DMS153 (cell line): ENCODE measurements around the gene F12.
A peak's percentile ranks its signal among the peaks of the same experiment; 100 is the strongest.
"Not testable (repeated sequence)": the region's sequence is repeated elsewhere in the genome, so short reads cannot be mapped to it uniquely, and the experiment has no call there.

Experiments
- DNase-seq: peaks from one replicate; lab custom pipeline; 2025; lab: John Stamatoyannopoulos, UW

F12 gene

DNA sequence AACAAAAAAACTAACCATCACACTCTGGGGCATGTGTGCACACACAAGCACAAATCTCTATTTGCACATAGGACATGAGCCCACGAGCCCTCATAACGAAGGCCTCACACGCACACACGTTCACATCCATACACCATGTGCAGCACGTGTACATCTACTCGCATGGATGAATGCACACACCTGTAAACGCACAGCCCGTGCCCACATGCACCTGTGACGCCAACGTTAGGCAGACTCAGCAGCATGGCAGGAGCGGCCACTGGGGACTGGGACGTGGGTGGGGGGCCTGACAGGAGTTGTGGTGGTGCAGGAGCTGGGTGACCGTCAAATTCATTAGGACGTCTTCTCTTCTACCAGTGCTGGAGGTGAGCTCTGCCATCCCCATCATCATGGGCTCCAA, 22.0 kb downstream of the F12 start:
- DNase-seq = no peak

DNA sequence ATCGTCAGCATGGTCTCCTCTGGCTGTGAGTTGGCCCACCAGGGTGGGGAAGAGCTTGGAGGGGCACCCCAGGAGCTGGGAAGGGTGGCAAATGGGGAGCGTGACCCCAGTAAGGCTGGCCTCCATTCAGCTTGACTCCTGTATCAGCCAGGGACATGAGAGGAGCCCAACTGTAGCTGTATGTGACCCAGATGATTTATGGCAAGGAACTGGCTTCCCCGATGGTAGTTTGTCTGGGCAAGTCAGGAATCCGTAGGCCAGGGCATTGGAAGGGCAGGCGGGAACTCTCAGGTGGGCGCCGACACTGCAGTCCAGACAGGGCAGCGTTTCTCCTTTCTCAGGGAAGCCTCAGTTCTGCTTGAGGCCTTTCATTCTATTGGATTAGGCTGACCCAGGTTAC, 22.8 kb downstream of the F12 start:
- DNase-seq = no peak

GRCh38 chr5:177385720-177386119, 23.6 kb downstream of the F12 start:
- DNase-seq = no peak

- DNase-seq = no peak
These were observed 25.2 kb downstream of the F12 start, which contains the start of gene SLC34A1 for GRCh38 chr5:177384134-177384533. TSS of gene SLC34A1 (plus strand) at chr5:177384434. CDS start at chr5:177385742, 1,308 bp downstream.

DNA sequence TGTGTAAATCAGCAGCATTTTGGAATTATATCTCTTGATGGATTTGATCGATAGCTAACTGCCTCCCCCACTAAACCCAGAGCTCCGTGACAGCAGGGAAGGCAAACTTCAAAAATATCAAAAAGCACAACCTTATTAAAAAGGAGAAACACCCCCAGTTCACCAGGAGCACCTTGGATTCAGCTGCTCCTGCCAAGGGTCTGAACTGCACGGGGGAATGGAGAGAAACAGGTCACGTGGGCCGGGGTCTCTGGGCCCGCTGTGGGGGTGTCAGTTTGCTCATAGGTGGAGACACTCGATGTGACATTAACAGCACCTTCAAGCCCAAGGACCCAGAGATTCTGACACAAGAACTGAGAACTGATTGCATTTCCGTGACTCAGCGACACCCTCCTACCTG, 26.2 kb downstream of the F12 start:
- DNase-seq = no peak

- DNase-seq = no peak
These were observed 26.8 kb downstream of the F12 start for GRCh38 chr5:177382423-177383029.

DNA sequence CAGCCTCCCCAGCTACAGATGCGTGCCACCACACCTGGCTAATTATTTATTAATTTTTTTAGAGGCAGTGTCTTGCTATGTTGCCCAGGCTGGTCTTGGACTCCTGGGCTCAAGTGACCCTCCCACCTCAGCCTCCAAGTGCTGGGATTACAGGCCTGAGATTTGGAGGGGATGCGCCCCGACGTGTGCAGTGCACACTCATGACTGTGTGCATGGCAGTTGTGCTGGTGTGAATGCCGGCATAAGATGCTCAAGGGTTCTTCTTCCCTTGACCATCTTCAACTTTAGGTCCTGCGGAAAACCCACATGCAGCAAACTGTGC, 28.6 kb downstream of the F12 start:
- no peak for DNase-seq

DNA sequence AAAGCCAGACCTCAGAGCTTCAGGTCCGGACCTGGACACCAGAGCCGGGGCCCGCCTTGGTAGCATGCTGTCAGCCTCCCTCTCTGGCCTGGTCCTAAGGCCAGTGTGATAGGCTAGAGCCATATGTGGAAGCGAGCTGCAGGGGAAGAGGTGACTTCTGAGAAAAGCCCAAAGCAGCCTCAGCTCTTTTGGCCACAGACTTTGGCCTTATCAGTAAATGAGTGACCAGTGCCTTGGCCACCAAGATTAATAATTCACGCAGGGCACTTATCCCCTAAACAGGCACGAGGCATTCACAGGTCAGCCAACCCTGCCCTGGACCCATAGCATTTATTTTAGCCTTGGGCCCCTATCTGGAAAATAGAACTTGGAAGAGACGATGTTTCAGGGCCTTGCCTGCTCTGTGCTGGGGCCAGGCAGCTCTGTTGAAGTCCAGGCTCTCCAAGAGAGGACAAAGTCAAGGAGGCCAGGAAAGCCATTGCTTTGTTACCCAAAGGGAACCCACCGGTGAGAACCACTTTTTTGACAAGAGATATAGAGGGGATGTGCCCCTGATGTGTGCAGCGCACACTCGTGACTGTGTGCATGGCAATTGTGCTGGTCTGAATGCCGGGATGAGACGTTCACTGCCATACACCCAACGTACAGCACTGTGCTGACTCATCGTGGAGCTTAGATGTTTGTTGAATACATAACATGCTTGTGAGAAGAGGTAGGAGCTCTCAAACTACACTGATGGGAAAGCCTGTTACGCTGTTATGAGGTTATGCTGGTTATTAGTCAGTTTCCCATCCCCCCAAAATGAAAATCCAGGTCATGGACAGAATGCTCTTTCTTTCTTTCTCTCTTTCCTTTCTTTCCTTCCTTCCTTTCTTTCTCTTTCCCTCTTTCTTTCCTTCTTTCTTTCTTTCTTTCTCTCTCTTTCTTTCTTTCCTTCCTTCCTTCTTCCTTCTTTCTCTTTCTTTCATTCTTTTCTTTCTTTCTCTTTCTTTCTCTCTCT, 30.2 kb downstream of the F12 start:
- peak; percentile 7 for DNase-seq

- no peak for DNase-seq
These were observed 31.2 kb downstream of the F12 start for GRCh38 chr5:177377851-177378776.

GRCh38 chr5:177376107-177376506, 33.3 kb downstream of the F12 start:
- DNase-seq = no peak

DNA sequence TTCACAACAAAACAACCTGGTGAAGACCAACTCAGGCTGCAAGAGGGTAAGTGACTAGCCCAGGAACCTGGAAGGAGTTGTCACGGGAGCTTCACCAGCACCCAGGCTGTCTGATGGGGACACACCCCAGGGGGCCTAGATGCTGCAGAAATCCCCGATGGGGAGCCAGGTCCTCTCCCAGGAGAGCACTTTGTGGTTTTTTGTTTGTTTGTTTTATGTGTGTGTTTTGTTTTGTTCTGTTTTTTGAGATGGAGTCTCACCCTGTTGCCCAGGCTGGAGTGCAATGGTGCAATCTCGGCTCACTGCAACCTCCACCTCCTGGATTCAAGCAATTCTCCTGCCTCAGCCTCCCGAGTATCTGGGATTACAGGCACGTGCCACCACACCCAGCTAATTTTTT, 33.8 kb downstream of the F12 start:
- DNase-seq = not testable (repeated sequence)

- DNase-seq = no peak
These were observed 35.2 kb downstream of the F12 start for GRCh38 chr5:177374211-177374610.

GRCh38 chr5:177373806-177374205, 35.6 kb downstream of the F12 start:
- DNase-seq = no peak

DNA sequence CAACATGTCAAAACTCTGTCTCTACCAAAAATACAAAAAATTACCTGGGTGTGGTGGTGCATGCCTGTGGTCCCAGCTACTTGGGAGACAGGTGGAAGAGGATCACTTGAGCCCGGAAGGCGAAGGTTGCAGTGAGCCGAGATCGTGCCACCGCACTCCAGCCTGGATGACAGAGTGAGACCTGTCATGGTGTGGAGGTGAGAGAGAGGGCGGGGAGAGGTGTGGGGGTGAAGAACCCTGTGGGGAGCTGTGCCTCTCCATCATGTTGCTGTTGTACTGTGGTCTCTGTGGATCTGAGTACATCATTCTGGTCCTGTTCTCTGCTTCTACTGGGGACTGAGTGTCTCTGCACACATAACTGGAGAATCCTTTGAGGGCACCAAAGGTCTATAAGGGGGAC, 36.5 kb downstream of the F12 start:
- no peak for DNase-seq

DNA sequence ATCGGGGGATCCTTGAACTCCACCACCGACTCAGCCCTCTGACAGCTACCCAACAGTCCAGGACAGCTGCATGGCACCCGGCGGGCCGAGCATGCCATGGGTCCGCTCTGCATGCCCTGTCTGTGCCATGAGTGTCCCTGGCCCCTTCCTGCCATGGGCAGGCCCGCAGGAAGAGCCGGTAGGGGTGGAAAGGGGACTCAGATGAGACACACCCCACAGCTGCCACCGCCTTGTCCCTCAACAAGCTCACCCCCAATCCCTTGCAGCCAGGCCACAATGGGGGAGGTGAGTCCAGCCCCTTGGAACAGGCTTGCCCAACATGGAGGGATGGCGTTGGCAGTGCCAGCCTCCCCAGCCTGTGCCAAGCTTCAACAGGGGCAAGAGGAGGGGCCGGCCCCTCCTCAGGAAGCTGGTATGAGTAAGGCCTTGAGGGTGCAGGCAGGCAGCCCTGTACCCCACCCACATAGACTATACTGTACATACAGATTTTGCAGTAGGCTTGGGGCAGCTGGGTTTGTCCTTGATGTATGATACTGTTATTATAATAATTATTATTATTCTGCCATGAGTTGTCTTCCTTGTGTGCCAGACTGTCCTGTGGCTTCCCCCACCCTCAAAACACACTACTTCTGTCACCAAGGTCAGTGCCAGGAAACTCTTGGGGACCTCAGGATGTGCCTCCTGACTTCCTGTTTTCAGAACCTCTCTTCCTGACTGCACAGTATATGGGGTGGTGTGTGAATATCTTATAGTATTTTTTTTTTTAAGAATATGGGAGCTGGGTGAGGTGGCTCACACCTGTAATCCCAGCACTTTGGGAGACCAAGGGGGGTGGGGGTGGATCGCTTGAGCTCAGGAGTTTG, 37.1 kb downstream of the F12 start:
- no peak for DNase-seq

- DNase-seq = no peak
These were observed 38.0 kb downstream of the F12 start for GRCh38 chr5:177371120-177372033.

GRCh38 chr5:177370488-177371119, 38.8 kb downstream of the F12 start:
- DNase-seq = peak; percentile 80

DNA sequence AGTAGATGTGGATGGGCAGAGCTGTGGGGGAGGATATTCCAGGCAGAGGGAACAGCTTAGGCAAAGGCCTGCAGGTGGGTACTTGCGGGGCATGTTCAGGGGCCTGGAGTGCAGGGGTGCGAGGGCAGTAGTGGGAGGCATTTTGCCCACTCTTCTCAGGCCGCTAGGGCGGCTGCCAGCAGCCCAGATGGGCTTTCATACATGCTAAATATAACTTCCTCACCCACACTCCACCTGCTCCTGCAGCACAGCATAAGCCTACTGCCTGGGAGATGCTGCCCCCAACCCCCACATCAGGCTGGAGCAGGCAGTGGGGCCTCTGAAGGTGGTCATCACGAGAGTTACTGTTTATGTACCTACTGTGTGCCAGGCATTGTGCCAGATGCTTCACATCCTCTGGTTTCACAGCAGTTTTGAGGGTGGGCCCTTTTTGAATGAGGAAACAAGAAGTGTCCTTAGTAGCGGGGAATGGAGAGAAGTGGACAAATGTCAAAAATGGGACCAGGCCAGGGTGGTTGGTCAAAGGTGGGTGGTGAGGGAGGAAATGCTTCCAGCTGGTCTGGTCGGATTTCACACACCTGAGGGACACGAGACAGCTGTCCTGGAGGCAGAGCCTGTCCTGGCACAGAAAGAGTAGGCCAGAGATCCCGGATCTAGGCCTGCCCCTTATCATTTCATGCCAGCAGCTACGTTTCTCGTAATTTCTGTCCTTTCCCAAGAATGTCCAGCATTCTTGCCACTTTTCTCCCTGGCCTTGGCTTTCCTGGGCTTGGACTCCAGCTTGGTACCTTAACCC, 39.5 kb downstream of the F12 start:
- DNase-seq = no peak
